Adipocyte (in vitro differentiated cells): ENCODE results near the gene AQR.
A peak's percentile ranks its signal among the peaks of the same experiment; 100 is the strongest.

Experiments
- DNase-seq: peaks from one replicate; pipeline ENCODE4 v3.0.0-alpha.2; 2015; ENCODE audit warnings: low read depth
- H3K27me3 ChIP-seq: replicated peaks from 2 replicates; pipeline ENCODE4 v1.7.0; 2013; ENCODE audit warnings: mild to moderate bottlenecking, low read length, moderate library complexity; ENCODE audit not compliant: control insufficient read depth, insufficient read depth
- H3K36me3 ChIP-seq: 2 replicates; pipeline ENCODE4 v1.7.0; 2013; ENCODE audit warnings: low read length, mild to moderate bottlenecking, moderate library complexity; ENCODE audit not compliant: control insufficient read depth, insufficient read depth, severe bottlenecking
- H3K4me1 ChIP-seq: 2 replicates; pipeline ENCODE4 v1.7.0; 2013; ENCODE audit warnings: mild to moderate bottlenecking, low read length, moderate library complexity; ENCODE audit not compliant: control insufficient read depth, insufficient read depth
- H3K4me3 ChIP-seq: 2 replicates; pipeline ENCODE4 v1.7.0; 2013; ENCODE audit warnings: mild to moderate bottlenecking, low read length, moderate library complexity
- H3K9ac ChIP-seq: 2 replicates; pipeline ENCODE4 v1.7.0; 2013; ENCODE audit warnings: mild to moderate bottlenecking, low read length, moderate library complexity
- H3K9me3 ChIP-seq: 2 replicates; pipeline ENCODE4 v1.7.0; 2013; ENCODE audit warnings: mild to moderate bottlenecking, low read length, moderate library complexity; ENCODE audit not compliant: control insufficient read depth

The AQR gene

GRCh38 chr15:34969340-34970097, at the start of gene AQR:
AQR (minus strand) TSS chr15:34969742; CDS start chr15:34969613, 129 bp downstream.
- DNase-seq = peak; percentile 99
- peak within 1 kb of the TSS; percentile 94 for H3K9ac ChIP-seq
- peaks cover 17% of the 10 kb centered on the region for H3K4me1 ChIP-seq
- H3K9me3 ChIP-seq = no peaks in the 10 kb centered on the region
- H3K4me3 ChIP-seq = peak within 1 kb of the TSS; percentile 95
- no peaks in the 10 kb centered on the region for H3K36me3 ChIP-seq
- H3K27me3 ChIP-seq = no peaks in the 10 kb centered on the region

GRCh38 chr15:35014241-35014640, 44.7 kb upstream of the AQR start:
- Histone ChIP-seq H3K4me3 (no peak overlapping the region), H3K9me3 (no peaks in the 10 kb centered on the region), H3K4me1 (peaks cover 15% of the 10 kb centered on the region), H3K36me3 (no peaks in the 10 kb centered on the region), H3K27me3 (no peaks in the 10 kb centered on the region), H3K9ac (no peak overlapping the region)
- DNase-seq = no peak

- no peak overlapping the region for H3K4me3 ChIP-seq
- H3K27me3 ChIP-seq = no peaks in the 10 kb centered on the region
- H3K9ac ChIP-seq = no peak overlapping the region
- H3K36me3 ChIP-seq = no peaks in the 10 kb centered on the region
- H3K9me3 ChIP-seq = no peaks in the 10 kb centered on the region
- peaks cover 15% of the 10 kb centered on the region for H3K4me1 ChIP-seq
- peak; percentile 24 for DNase-seq
These were observed 43.8 kb upstream of the AQR start for GRCh38 chr15:35013370-35013769.

- no peaks in the 10 kb centered on the region for H3K9me3 ChIP-seq
- H3K4me1 ChIP-seq = no peaks in the 10 kb centered on the region
- no peaks in the 10 kb centered on the region for H3K27me3 ChIP-seq
- DNase-seq = no peak
- H3K4me3 ChIP-seq = no peak overlapping the region
- H3K9ac ChIP-seq = no peak overlapping the region
- no peaks in the 10 kb centered on the region for H3K36me3 ChIP-seq
These were observed 37.9 kb upstream of the AQR start for GRCh38 chr15:35007397-35007796.

GRCh38 chr15:35005933-35006332, 36.4 kb upstream of the AQR start:
- no peak for DNase-seq
- Histone ChIP-seq H3K36me3 (no peaks in the 10 kb centered on the region), H3K9ac (no peak overlapping the region), H3K27me3 (no peaks in the 10 kb centered on the region), H3K4me1 (no peaks in the 10 kb centered on the region), H3K9me3 (no peaks in the 10 kb centered on the region), H3K4me3 (no peak overlapping the region)

GRCh38 chr15:35003928-35004327, 34.4 kb upstream of the AQR start:
- no peaks in the 10 kb centered on the region for H3K9me3 ChIP-seq
- no peak for DNase-seq
- H3K9ac ChIP-seq = no peak overlapping the region
- H3K4me3 ChIP-seq = no peak overlapping the region
- H3K4me1 ChIP-seq = peaks cover 4% of the 10 kb centered on the region
- no peaks in the 10 kb centered on the region for H3K36me3 ChIP-seq
- no peaks in the 10 kb centered on the region for H3K27me3 ChIP-seq

GRCh38 chr15:35000511-35000910, 31.0 kb upstream of the AQR start:
- Histone ChIP-seq H3K9me3 (no peaks in the 10 kb centered on the region), H3K4me3 (no peak overlapping the region), H3K36me3 (no peaks in the 10 kb centered on the region), H3K9ac (no peak overlapping the region), H3K27me3 (no peaks in the 10 kb centered on the region), H3K4me1 (peaks cover 4% of the 10 kb centered on the region)
- peak; percentile 62 for DNase-seq

- H3K9me3 ChIP-seq = no peaks in the 10 kb centered on the region
- H3K36me3 ChIP-seq = no peaks in the 10 kb centered on the region
- H3K4me1 ChIP-seq = peaks cover 9% of the 10 kb centered on the region
- H3K9ac ChIP-seq = no peak overlapping the region
- H3K27me3 ChIP-seq = no peaks in the 10 kb centered on the region
- no peak for DNase-seq
- no peak overlapping the region for H3K4me3 ChIP-seq
These were observed 30.4 kb upstream of the AQR start for GRCh38 chr15:34999906-35000305.

GRCh38 chr15:34994925-34995324, 25.4 kb upstream of the AQR start:
- Histone ChIP-seq H3K9ac (no peak overlapping the region), H3K27me3 (no peaks in the 10 kb centered on the region), H3K36me3 (no peaks in the 10 kb centered on the region), H3K4me3 (no peak overlapping the region), H3K9me3 (no peaks in the 10 kb centered on the region), H3K4me1 (peaks cover 7% of the 10 kb centered on the region)
- DNase-seq = no peak

- H3K9me3 ChIP-seq = no peaks in the 10 kb centered on the region
- H3K27me3 ChIP-seq = no peaks in the 10 kb centered on the region
- H3K4me1 ChIP-seq = peaks cover 10% of the 10 kb centered on the region
- H3K9ac ChIP-seq = no peak overlapping the region
- no peaks in the 10 kb centered on the region for H3K36me3 ChIP-seq
- DNase-seq = no peak
- H3K4me3 ChIP-seq = no peak overlapping the region
These were observed 24.3 kb upstream of the AQR start for GRCh38 chr15:34993877-34994276.

GRCh38 chr15:34993412-34993811, 23.9 kb upstream of the AQR start:
- no peaks in the 10 kb centered on the region for H3K9me3 ChIP-seq
- DNase-seq = no peak
- peaks cover 11% of the 10 kb centered on the region for H3K4me1 ChIP-seq
- H3K9ac ChIP-seq = no peak overlapping the region
- no peaks in the 10 kb centered on the region for H3K27me3 ChIP-seq
- H3K36me3 ChIP-seq = no peaks in the 10 kb centered on the region
- H3K4me3 ChIP-seq = no peak overlapping the region
